Transverse colon (tissue), 3 donors: ENCODE data around the gene NDUFC2.

ENCODE experiments used
- CTCF ChIP-seq, 5 experiments: fragments of 200-600 bp in 3 of 5; fragments of 450-650 bp in 2 of 5; sonication (generic) in 3 of 5; IDR thresholded peaks; 1 replicate in 2 of 5; 2 replicates in 3 of 5; pipeline ENCODE4 v1.5.1; 2016 to 2017; ENCODE audit warnings: antibody characterized with exemption in 5 of 5, inconsistent platforms in 3 of 5, mild to moderate bottlenecking in 2 of 5, moderate library complexity in 1 of 5
- EP300 ChIP-seq: sonication (generic); formaldehyde crosslinking; IDR thresholded peaks from one replicate; pipeline ENCODE4 v1.6.1; 2017; ENCODE audit warnings: antibody characterized with exemption, low read depth
- POLR2A ChIP-seq: fragments of 450-650 bp; IDR thresholded peaks from one replicate; pipeline ENCODE4 v1.6.1; 2016; ENCODE audit warnings: antibody characterized with exemption, mild to moderate bottlenecking, moderate library complexity

GRCh38 chr11:78048561-78048960 lies 31.1 kb downstream of the NDUFC2 start:
- no peak for TF ChIP-seq POLR2A
- no peak for TF ChIP-seq CTCF (IDR thresholded peaks at IDR 0.05)
- TF ChIP-seq EP300 = no peak
